BLaER1 treated with 17β-estradiol and CSF1 and Interleukin-3, amounts not matched to agents 10 nM and 100 nM (cell line): ENCODE measurements around the gene CPNE4.

Experiments used
- H3K27ac ChIP-seq, 11 experiments: shearing (Covaris generic); formaldehyde crosslinking; 2 replicates each; pipeline ENCODE4 v1.8.1; 2022
- H3K27me3 ChIP-seq, 11 experiments: shearing (Covaris generic); formaldehyde crosslinking; 2 replicates each; pipeline ENCODE4 v1.8.1; 2022
- H3K36me3 ChIP-seq, 11 experiments: shearing (Covaris generic); formaldehyde crosslinking; 2 replicates each; pipeline ENCODE4 v1.8.1; 2022
- H3K4me1 ChIP-seq, 10 experiments: shearing (Covaris generic); formaldehyde crosslinking; 2 replicates each; pipeline ENCODE4 v1.8.1; 2022
- H3K4me2 ChIP-seq, 11 experiments: shearing (Covaris generic); formaldehyde crosslinking; 2 replicates each; pipeline ENCODE4 v1.8.1; 2022
- H3K4me3 ChIP-seq, 10 experiments: shearing (Covaris generic); formaldehyde crosslinking; 2 replicates each; pipeline ENCODE4 v1.8.1; 2022
- H3K9ac ChIP-seq, 11 experiments: shearing (Covaris generic); formaldehyde crosslinking; 2 replicates each; pipeline ENCODE4 v1.8.1; 2022
- H3K9me3 ChIP-seq, 11 experiments: shearing (Covaris generic); formaldehyde crosslinking; replicated peaks in 1 of 11; 2 replicates each; pipeline ENCODE4 v1.8.1; 2022
- H4K20me1 ChIP-seq, 11 experiments: shearing (Covaris generic); formaldehyde crosslinking; 2 replicates each; pipeline ENCODE4 v1.8.1; 2022
- Cebpa-rat ChIP-seq, 11 experiments: shearing (Covaris generic); IDR thresholded peaks; 2 replicates each; pipeline ENCODE4 v1.8.1; 2022

CPNE4 gene

DNA sequence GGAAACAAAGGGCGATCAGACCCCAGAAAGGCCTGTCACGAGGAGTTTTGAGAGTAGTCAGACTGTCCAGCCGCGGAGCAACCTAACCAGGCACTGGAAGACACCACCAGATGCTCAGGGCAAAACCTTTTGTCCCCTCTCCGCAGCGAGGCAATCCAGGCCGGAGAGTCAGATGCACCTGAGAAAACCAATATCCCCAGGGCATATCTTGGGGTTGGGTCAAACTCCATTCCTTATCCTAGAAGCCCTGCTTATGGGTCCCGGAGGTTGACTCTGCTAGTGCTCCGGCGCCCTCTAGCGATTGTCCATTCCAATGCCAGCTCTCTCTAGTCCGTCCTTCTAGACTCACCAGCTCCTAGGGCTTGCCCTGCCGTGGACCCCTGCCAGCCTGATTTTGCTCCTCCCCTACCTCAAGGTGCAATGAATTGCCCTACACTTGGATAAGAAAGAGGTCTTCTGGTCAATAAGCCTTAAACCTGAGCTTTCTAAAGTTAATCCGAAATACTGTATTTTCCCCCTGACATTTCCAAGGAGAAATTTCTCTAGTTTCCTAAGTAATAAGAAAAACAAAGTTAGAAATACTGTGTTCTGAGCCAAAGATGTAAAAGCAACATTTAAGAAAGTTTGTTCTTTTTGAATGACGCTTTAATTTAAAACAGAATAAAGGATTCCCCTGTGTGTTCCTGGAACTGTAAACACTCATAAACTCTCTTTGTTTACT, 5.5 kb downstream of the CPNE4 start:
- Histone ChIP-seq H3K4me2 (no peak overlapping the region), H3K9me3 (no peaks in the 10 kb centered on the region), H3K27me3 (peaks cover 11 to 20% (median 15%) of the 10 kb centered on the region in 11 experiments), H3K9ac (no peak overlapping the region), H3K36me3 (no peaks in the 10 kb centered on the region), H3K4me1 (peaks cover 0 to 5% (median 0%) of the 10 kb centered on the region in 10 experiments; a peak in 1 of 20 replicates), H3K27ac (no peak overlapping the region), H4K20me1 (peaks cover 0 to 3% (median 0%) of the 10 kb centered on the region in 11 experiments; a peak in 3 of 22 replicates), H3K4me3 (no peak overlapping the region)
- no peak for TF ChIP-seq Cebpa-rat (IDR thresholded peaks at IDR 0.05)

DNA sequence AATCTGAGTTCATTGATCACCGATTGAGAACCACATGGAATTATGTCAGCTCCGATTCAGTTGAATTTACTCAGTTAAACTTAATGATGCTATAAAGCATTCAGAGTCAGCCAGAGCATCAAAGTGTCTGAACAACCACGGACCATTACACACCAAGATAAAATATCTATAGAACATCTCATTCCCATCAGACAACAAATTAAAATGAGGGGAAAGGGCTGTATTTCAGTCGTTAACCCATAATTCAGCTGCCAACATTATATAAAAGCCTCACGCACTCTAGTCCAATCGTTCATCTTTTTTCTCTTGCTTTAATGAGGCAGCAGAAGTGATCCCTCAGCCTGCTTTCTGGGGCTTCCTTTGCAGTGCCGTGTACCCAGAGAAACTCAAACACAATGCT, 11.9 kb downstream of the CPNE4 start:
- Histone ChIP-seq H3K4me1 (peaks cover 0 to 1% (median under 1%) of the 10 kb centered on the region in 10 experiments; a peak in 4 of 20 replicates), H4K20me1 (no peaks in the 10 kb centered on the region; a peak in 1 of 22 replicates), H3K27me3 (no peaks in the 10 kb centered on the region), H3K4me2 (no peak overlapping the region), H3K9ac (no peak overlapping the region), H3K4me3 (no peak overlapping the region), H3K9me3 (no peaks in the 10 kb centered on the region), H3K27ac (no peak overlapping the region), H3K36me3 (no peaks in the 10 kb centered on the region)
- no peak for TF ChIP-seq Cebpa-rat (IDR thresholded peaks at IDR 0.05)

DNA sequence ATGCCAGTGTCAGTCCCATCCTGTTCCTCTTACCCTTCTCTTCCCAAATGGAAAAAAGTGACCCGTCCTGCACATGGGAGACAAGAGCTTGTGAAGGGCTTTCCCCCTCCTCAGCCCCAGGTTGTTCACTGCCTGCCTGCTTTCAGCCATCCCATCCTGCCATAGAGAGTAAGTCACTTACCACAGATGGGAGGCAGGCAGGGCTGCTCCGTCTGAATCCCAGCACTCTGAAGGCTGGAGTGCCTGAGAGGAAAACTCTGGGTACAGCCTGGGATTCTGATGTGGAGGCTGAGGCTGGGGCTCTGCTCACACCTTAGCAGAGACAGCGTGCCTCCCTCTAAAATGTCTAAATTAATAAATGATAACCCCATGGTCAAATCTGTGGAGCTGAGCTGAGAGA, 14.8 kb downstream of the CPNE4 start:
- Histone ChIP-seq H3K9me3 (no peaks in the 10 kb centered on the region), H3K4me1 (peaks cover 0 to 7% (median 2%) of the 10 kb centered on the region in 10 experiments; a peak in 6 of 20 replicates), H3K9ac (no peak overlapping the region), H3K27ac (no peak overlapping the region), H3K27me3 (no peaks in the 10 kb centered on the region), H3K4me3 (no peak overlapping the region), H3K36me3 (no peaks in the 10 kb centered on the region), H3K4me2 (no peak overlapping the region), H4K20me1 (no peaks in the 10 kb centered on the region)
- TF ChIP-seq Cebpa-rat (IDR thresholded peaks at IDR 0.05), result no peak

DNA sequence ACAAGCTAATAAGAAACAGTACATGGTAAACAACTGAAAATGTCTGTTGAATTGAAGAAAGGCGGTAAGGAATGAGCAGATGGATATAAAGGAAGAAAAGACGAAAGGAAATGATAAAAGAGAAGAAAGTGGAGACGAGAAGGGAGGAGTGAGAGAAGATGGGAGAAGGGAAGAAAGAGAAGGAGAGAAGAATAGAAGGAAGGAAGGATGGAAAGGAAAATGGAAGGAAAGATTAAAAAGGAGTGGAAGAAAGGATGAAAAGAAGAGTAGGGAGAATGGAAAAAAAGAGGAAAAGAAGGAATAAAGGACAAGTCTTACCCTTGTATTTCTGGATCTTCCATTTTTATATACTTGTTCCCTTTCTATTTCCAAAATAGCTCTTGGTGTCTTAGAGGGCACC, 17.7 kb downstream of the CPNE4 start:
- Histone ChIP-seq H4K20me1 (no peaks in the 10 kb centered on the region), H3K36me3 (no peaks in the 10 kb centered on the region), H3K9ac (no peak overlapping the region), H3K4me3 (no peak overlapping the region), H3K4me1 (peaks cover 0 to 7% (median 2%) of the 10 kb centered on the region in 10 experiments; a peak in 6 of 20 replicates), H3K4me2 (0 out of 22 replicates have a peak overlapping the region, but pooled peaks of 1 of the 11 experiments have one; percentile 27), H3K27ac (no peak overlapping the region), H3K9me3 (no peaks in the 10 kb centered on the region), H3K27me3 (no peaks in the 10 kb centered on the region)
- TF ChIP-seq Cebpa-rat (IDR thresholded peaks at IDR 0.05), result no peak

DNA sequence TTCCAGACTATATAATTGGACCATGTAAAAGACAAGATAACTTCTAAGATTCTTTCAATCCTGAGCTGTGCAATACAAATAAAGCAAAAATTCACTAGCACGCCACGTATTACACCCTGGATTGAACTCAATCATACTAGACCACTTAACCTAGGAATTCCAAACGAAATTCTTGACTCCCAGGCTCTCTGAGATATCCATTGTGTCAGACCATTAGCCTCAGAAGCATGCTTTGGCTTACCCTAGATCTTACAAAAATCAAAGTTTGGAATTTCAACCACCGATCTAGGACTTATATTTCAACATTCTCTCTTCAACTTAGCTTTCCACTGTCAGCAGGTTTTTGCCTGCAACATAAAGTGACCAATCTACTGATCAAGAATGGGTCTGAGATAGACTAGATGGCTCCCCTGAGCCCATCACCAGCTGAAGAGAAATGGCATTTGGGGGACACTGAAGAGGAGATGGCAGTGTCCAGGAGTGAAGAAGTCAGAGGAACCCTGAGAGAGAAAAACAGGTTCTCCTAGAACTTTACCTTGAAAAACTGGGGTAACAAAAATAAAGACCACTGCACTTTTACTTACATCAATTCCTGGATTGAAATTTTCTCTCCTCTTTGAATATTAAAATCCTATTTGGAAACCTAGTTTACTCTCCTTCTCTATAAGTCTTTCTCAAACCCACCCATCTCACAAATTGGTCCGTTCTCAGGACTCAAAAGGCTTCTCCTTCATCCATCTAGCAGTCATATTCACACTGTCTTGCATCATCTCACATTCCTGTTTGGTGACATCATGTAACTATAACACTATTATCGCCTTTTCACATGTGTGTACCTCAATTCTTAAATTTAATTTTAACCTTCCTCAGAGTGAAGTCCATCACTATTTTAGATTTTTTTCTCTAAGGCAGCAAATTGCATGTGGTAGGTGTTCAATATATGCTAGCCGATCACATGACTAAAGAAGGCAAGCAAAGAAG, 18.5 kb downstream of the CPNE4 start:
- H3K36me3 ChIP-seq, result no peaks in the 10 kb centered on the region
- no peaks in the 10 kb centered on the region for H4K20me1 ChIP-seq
- TF ChIP-seq Cebpa-rat (IDR thresholded peaks at IDR 0.05), result no peak
- no peaks in the 10 kb centered on the region for H3K9me3 ChIP-seq
- H3K4me2 ChIP-seq, result no peak overlapping the region
- H3K27ac ChIP-seq, result no peak overlapping the region
- H3K27me3 ChIP-seq, result no peaks in the 10 kb centered on the region
- no peak overlapping the region for H3K9ac ChIP-seq
- H3K4me1 ChIP-seq, result peaks cover 0 to 7% (median 2%) of the 10 kb centered on the region in 10 experiments; a peak in 6 of 20 replicates
- no peak overlapping the region for H3K4me3 ChIP-seq

DNA sequence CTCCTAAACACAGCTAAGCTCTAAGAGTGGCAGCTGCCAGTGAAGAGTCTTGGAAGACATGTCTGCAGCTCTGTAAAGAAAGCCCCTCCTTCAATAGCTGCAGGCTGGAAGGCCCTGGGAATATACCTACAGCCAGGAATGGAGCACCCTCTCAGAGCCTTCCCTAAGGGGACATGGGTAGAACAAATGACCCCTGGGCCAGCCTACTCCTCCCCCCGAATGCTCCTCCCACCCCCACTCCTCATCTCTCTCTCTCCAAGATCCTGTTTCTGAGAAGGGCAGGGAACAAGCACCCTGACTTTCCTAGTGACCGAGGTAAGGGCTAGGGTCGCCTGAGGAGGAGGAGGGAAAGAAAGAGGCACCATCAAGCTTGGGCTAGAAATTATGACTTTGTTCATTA, 20.7 kb downstream of the CPNE4 start:
- no peak overlapping the region for H3K9ac ChIP-seq
- H3K4me1 ChIP-seq, result peaks cover 0 to 7% (median 2%) of the 10 kb centered on the region in 10 experiments; a peak in 6 of 20 replicates
- H4K20me1 ChIP-seq, result no peaks in the 10 kb centered on the region
- no peak overlapping the region for H3K4me3 ChIP-seq
- H3K9me3 ChIP-seq, result no peaks in the 10 kb centered on the region
- no peak overlapping the region for H3K27ac ChIP-seq
- H3K36me3 ChIP-seq, result no peaks in the 10 kb centered on the region
- TF ChIP-seq Cebpa-rat (IDR thresholded peaks at IDR 0.05), result no peak
- H3K27me3 ChIP-seq, result no peaks in the 10 kb centered on the region
- no peak overlapping the region for H3K4me2 ChIP-seq

DNA sequence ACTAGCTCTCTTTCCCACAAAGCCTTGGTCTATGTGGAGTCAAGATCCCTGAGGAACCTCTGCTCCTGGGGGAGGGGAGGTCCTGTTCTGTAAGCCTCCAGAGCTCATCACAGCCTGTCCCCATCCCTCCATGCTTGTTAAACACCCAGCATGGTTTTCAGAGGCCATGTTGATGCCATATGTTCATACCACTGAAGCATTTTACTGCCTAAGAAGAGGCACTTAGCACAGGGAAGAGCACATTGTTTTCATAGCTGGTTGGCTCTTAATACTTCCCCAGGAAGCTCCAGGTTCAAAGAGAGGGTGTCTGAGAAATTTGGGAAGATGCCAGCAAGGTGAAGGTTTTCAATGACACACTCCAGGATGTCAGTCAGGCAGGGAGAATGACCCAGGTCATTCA, 25.6 kb downstream of the CPNE4 start:
- Histone ChIP-seq H4K20me1 (no peaks in the 10 kb centered on the region), H3K4me2 (no peak overlapping the region), H3K27ac (no peak overlapping the region), H3K9ac (no peak overlapping the region), H3K9me3 (no peaks in the 10 kb centered on the region), H3K27me3 (no peaks in the 10 kb centered on the region), H3K4me1 (no peaks in the 10 kb centered on the region), H3K4me3 (no peak overlapping the region), H3K36me3 (no peaks in the 10 kb centered on the region)
- TF ChIP-seq Cebpa-rat (IDR thresholded peaks at IDR 0.05), result no peak

DNA sequence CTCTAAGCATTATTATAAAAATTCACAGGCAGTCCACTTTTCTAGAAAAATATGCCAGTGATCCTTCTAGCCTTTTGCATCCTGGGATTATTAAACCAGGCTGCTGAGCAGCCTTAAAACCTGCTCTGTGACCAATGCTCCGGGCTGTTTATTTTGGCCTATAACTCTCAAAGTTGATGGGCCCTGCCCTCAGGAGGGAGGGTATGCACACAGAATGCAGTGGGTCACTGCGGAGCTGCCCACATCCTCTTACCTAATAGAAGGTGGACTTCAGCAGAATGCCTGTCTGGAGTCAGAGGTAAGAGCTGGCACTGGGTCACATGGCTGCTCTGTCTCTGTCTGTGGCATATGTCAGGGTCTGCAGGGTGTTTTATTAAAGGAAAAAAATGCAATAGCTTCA, 26.0 kb downstream of the CPNE4 start:
- H3K27ac ChIP-seq, result no peak overlapping the region
- no peaks in the 10 kb centered on the region for H3K36me3 ChIP-seq
- H3K27me3 ChIP-seq, result no peaks in the 10 kb centered on the region
- H4K20me1 ChIP-seq, result no peaks in the 10 kb centered on the region
- H3K4me1 ChIP-seq, result no peaks in the 10 kb centered on the region
- no peaks in the 10 kb centered on the region for H3K9me3 ChIP-seq
- no peak overlapping the region for H3K4me2 ChIP-seq
- TF ChIP-seq Cebpa-rat (IDR thresholded peaks at IDR 0.05), result no peak
- H3K4me3 ChIP-seq, result no peak overlapping the region
- no peak overlapping the region for H3K9ac ChIP-seq

DNA sequence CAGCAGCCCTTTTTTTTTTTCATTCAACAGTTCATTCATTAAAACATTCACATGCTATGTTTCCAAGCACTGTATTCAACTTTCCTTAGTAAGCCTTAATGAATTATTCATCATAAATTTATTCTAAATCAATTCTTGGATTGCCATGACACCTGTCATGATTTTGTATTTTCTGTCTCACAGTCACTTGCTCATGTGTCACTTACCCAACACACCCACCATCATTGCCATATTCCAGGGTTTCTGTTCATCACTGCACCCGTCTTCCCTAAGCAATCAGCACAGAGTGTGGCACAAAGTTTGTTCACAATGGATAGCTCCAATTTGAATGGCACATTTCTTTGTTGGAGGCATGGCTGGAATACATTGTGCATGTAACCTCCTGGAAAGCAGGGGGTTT, 27.2 kb downstream of the CPNE4 start:
- no peak overlapping the region for H3K4me2 ChIP-seq
- no peaks in the 10 kb centered on the region for H3K27me3 ChIP-seq
- TF ChIP-seq Cebpa-rat (IDR thresholded peaks at IDR 0.05), result no peak
- no peaks in the 10 kb centered on the region for H3K4me1 ChIP-seq
- no peaks in the 10 kb centered on the region for H3K36me3 ChIP-seq
- H3K27ac ChIP-seq, result no peak overlapping the region
- H3K4me3 ChIP-seq, result no peak overlapping the region
- no peaks in the 10 kb centered on the region for H4K20me1 ChIP-seq
- H3K9ac ChIP-seq, result no peak overlapping the region
- no peaks in the 10 kb centered on the region for H3K9me3 ChIP-seq
